Endothelial cell of umbilical vein (primary cell): ENCODE results near the gene BCAS3. TPM values are rescaled to one million over a fixed set of nuclear protein-coding genes. Genes with fewer than 3 reads are reported as not detected.

Experiments used
- BruUV-seq: library from RNA; stranded (reverse); fragments of 400-500 nt; replicated peaks from 2 replicates; lab custom pipeline; 2021; lab: Mats Ljungman, UMichigan
- CTCF ChIA-PET: fragments of 300-600, 350-600 bp; sonication (Branson Sonifier 250); formaldehyde crosslinking; loops from one replicate; lab custom pipeline; 2021; ENCODE audit warnings: antibody characterized with exemption, inconsistent platforms; lab: Charles Lee
- POLR2A ChIA-PET: fragments of 300-600, 350-600 bp; sonication (Branson Sonifier 250); formaldehyde crosslinking; loops from one replicate; lab custom pipeline; 2021; ENCODE audit warnings: antibody characterized with exemption, inconsistent platforms; lab: Charles Lee
- DNase-seq: peaks from one replicate; pipeline ENCODE4 v3.0.0-alpha.2; 2011; ENCODE audit warnings: low read depth, low spot score
- FAIRE-seq: peaks from 2 replicates; lab custom pipeline; 2011; peaks lifted over from hg19 to GRCh38; lab: Jason Lieb, UNC
- H2AFZ ChIP-seq: 2 replicates; pipeline ENCODE4 v1.6.0; 2012; ENCODE audit warnings: low read depth, low read length, control low read depth, inconsistent platforms
- H3K27ac ChIP-seq: 2 replicates; pipeline ENCODE4 v1.5.1; 2011; ENCODE audit warnings: low read depth, mild to moderate bottlenecking, control low read depth, low read length, moderate library complexity; ENCODE audit not compliant: insufficient read depth
- H3K27me3 ChIP-seq, 2 experiments: 2 replicates each; pipeline versions ENCODE4 v1.6.0 to v1.6.1; 2011; ENCODE audit warnings: low read length in 2 of 2, mixed read lengths in 1 of 2; ENCODE audit not compliant: control insufficient read depth in 2 of 2, insufficient read depth in 2 of 2
- H3K36me3 ChIP-seq, 2 experiments: 2 replicates in 1 of 2; 3 replicates in 1 of 2; pipeline ENCODE4 v1.5.1; 2011; ENCODE audit warnings: low read length in 2 of 2, mild to moderate bottlenecking in 1 of 2, moderate library complexity in 1 of 2; ENCODE audit not compliant: control insufficient read depth in 2 of 2, insufficient read depth in 2 of 2; ENCODE audit errors: extremely low read depth in 1 of 2
- H3K4me1 ChIP-seq: 3 replicates; pipeline ENCODE4 v1.5.1; 2011; ENCODE audit warnings: mild to moderate bottlenecking, low read length; ENCODE audit not compliant: control insufficient read depth, insufficient read depth; ENCODE audit errors: extremely low read depth
- H3K4me2 ChIP-seq: 2 replicates; pipeline ENCODE4 v1.6.1; 2011; ENCODE audit warnings: low read length, control low read depth, mixed read lengths; ENCODE audit not compliant: insufficient read depth
- H3K4me3 ChIP-seq, 3 experiments: fragments of 200-600 bp in 1 of 3; sonication (generic), shearing (Covaris generic) in 1 of 3; replicated peaks in 1 of 3; 2 replicates each; pipeline ENCODE4 v1.5.1; 2011 to 2016; ENCODE audit warnings: control low read depth in 3 of 3, low read length in 3 of 3, mild to moderate bottlenecking in 2 of 3, inconsistent platforms in 1 of 3, low read depth in 1 of 3, moderate library complexity in 1 of 3; ENCODE audit not compliant: insufficient read depth in 1 of 3
- H3K79me2 ChIP-seq: 2 replicates; pipeline ENCODE4 v1.6.0; 2012; ENCODE audit warnings: low read length, inconsistent platforms; ENCODE audit not compliant: control insufficient read depth, insufficient read depth
- H3K9ac ChIP-seq: replicated peaks from 2 replicates; pipeline ENCODE3; 2011; ENCODE audit warnings: low read length, control low read depth; ENCODE audit not compliant: insufficient read depth; ENCODE audit errors: extremely low read depth
- H3K9me1 ChIP-seq: replicated peaks from 3 replicates; pipeline ENCODE4 v1.6.0; 2011; ENCODE audit warnings: mild to moderate bottlenecking, low read length; ENCODE audit not compliant: control insufficient read depth, insufficient read depth; ENCODE audit errors: extremely low read depth
- H3K9me3 ChIP-seq: replicated peaks from 2 replicates; pipeline ENCODE4 v1.5.1; 2012; ENCODE audit warnings: low read length, inconsistent platforms; ENCODE audit not compliant: control insufficient read depth, insufficient read depth
- H4K20me1 ChIP-seq: replicated peaks from 2 replicates; pipeline ENCODE3; 2011; ENCODE audit warnings: mild to moderate bottlenecking, low read length; ENCODE audit not compliant: control insufficient read depth, insufficient read depth; ENCODE audit errors: extremely low read depth
- CTCF ChIP-seq, 2 donors: IDR thresholded peaks; 1 replicate in 1 of 2; 2 replicates in 1 of 2; pipeline ENCODE4 v1.5.1; 2011; ENCODE audit warnings: low read length in 2 of 2, mild to moderate bottlenecking in 2 of 2, moderate library complexity in 2 of 2, control low read depth in 1 of 2, inconsistent platforms in 1 of 2, low read depth in 1 of 2; ENCODE audit not compliant: insufficient read depth in 1 of 2; ENCODE audit errors: extremely low read depth in 1 of 2
- EZH2 ChIP-seq: IDR thresholded peaks from 2 replicates; pipeline ENCODE4 v1.6.1; 2012; ENCODE audit warnings: borderline replicate concordance, low read depth, mild to moderate bottlenecking, moderate library complexity, low read length, inconsistent platforms; ENCODE audit not compliant: severe bottlenecking
- FOS ChIP-seq: IDR thresholded peaks from 2 replicates; pipeline ENCODE4 v1.6.1; 2011; ENCODE audit warnings: mild to moderate bottlenecking, low read length, moderate library complexity, borderline replicate concordance; ENCODE audit not compliant: insufficient read depth
- GATA2 ChIP-seq: IDR thresholded peaks from 2 replicates; pipeline ENCODE4 v1.7.0; 2011; ENCODE audit warnings: low read depth, mild to moderate bottlenecking, moderate library complexity, mixed read lengths, low read length; ENCODE audit not compliant: insufficient read length, insufficient read depth
- JUN ChIP-seq: IDR thresholded peaks from 2 replicates; pipeline ENCODE4 v1.6.1; 2011; ENCODE audit warnings: borderline replicate concordance, low read depth; ENCODE audit not compliant: insufficient read length, insufficient read depth
- MYC ChIP-seq: IDR thresholded peaks from one replicate; pipeline ENCODE4 v1.6.1; 2011; ENCODE audit warnings: mild to moderate bottlenecking, low read depth, low read length
- POLR2A ChIP-seq: IDR thresholded peaks from 2 replicates; pipeline ENCODE4 v1.6.1; 2012; ENCODE audit warnings: low read depth, mild to moderate bottlenecking, control low read depth, low read length
- POLR2AphosphoS5 ChIP-seq: IDR thresholded peaks from 2 replicates; pipeline ENCODE4 v1.6.1; 2012; ENCODE audit warnings: low read depth, mild to moderate bottlenecking, control low read depth, low read length, moderate library complexity; ENCODE audit not compliant: insufficient read depth
- dilution Hi-C: fragments of 300-500 bp; cut with MboI; formaldehyde crosslinking; loops from one replicate; pipeline ENCODE4 v1.15.0; 2019; ENCODE audit warnings: low sequenced_read_pairs; ENCODE audit not compliant: extremely low pct_ligation_motif_present
- intact Hi-C: fragments of 100-400 bp; cut with micrococcal nuclease; formaldehyde crosslinking; loops from one replicate; pipeline ENCODE4 v1.10.0; 2022
- polyA plus RNA-seq, 4 experiments: library from polyadenylated mRNA; depleted of rRNA in 3 of 4; stranded (reverse) in 3 of 4; unstranded in 1 of 4; fragments of >200 nt; gene quantifications; 2 replicates each; pipeline versions ENCODE4 v1.2.1 to v1.2.3, GENCODE V29; 2011 to 2012; ENCODE audit warnings: missing spikeins in 1 of 4
- total RNA-seq: library from RNA; stranded (reverse); gene quantifications from 2 replicates; pipeline ENCODE4 v1.2.3, GENCODE V29; 2021
- TF ChIP-seq, protein P1 (sequence below): IDR thresholded peaks from 2 replicates; pipeline ENCODE4 v1.6.1; 2011; ENCODE audit not compliant: insufficient read depth, insufficient read length

Gene BCAS3
- total and polyA plus RNA-seq, 2 donors (not counting 3 experiments of a cell fraction or from before 2014, with no cell fraction given), result 8.2 to 16.0 TPM

DNA sequence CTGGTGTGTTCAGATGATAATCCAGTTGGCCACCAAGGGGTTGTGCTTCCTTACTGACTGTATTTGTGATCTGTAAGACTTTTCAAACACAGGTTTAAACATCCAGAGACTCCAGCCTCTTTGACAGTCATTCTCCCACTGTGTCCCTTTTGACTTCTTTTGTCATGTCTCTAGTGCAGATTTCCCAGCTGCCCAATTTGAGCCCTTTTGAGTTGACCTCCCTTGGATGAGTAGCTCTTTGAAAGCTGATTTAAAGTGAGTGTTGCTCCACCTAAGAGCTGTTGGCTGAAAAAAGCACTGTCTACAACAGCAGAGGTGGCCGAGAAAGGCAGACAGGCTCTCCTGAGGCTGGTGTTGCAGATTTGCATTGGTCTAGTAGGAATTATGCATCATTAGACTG is 533.6 kb downstream of the BCAS3 start:
- Histone ChIP-seq H3K27me3 (peaks cover 0 to 4% of the 10 kb centered on the region in 2 experiments), H2AFZ (no peak overlapping the region), H3K9me1 (no peaks in the 10 kb centered on the region), H3K36me3 (no peaks in the 10 kb centered on the region), H3K27ac (no peak overlapping the region), H4K20me1 (no peaks in the 10 kb centered on the region), H3K4me3 (no peak overlapping the region), H3K9me3 (no peaks in the 10 kb centered on the region), H3K4me2 (no peak overlapping the region), H3K79me2 (no peaks in the 10 kb centered on the region), H3K4me1 (no peaks in the 10 kb centered on the region), H3K9ac (no peak overlapping the region)
- intact Hi-C loops (no loop called here), dilution Hi-C loops (no loop called here)
- DNase-seq (no peak), FAIRE-seq (no peak)
- BruUV-seq, result no TSS peak
- ChIA-PET CTCF (no interaction called here), POLR2A (no interaction called here)
- TF ChIP-seq FOS, result no peak
- TF ChIP-seq JUN, result no peak
- no peak for TF ChIP-seq MYC
- TF ChIP-seq, protein P1, sequence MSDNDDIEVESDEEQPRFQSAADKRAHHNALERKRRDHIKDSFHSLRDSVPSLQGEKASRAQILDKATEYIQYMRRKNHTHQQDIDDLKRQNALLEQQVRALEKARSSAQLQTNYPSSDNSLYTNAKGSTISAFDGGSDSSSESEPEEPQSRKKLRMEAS, result no peak
- no peak for TF ChIP-seq EZH2
- no peak for TF ChIP-seq CTCF (IDR thresholded peaks at IDR 0.05; ENCODE audit: extremely low read depth in 1 of 2, insufficient read depth in 1 of 2, low read depth in 1 of 2, low read length in 2 of 2)
- TF ChIP-seq POLR2AphosphoS5, result no peak
- no peak for TF ChIP-seq POLR2A
- TF ChIP-seq GATA2, result no peak
